Measurements from ENCODE around the gene KCP. TPM values are rescaled to one million over a fixed set of nuclear protein-coding genes. Genes with fewer than 3 reads are reported as not detected.

The KCP gene
- 0.15 to 0.25 TPM (median 0.17 TPM) in 4 of 5 replicates, not detected in the other for total RNA-seq (2022; extraction: Qiagen RNA extraction)

GRCh38 chr7:128910569-128910945 lies at the start of gene KCP:
TSS of gene KCP (minus strand) at chr7:128910709. CDS start at chr7:128910676, 33 bp downstream.

GRCh38 chr7:128937647-128938543 lies 27.4 kb upstream of the KCP start, which contains the start of gene IRF5:
TSS of gene IRF5 (plus strand) at chr7:128937927. CDS start at chr7:128942082, 4,155 bp downstream.

GRCh38 chr7:128862571-128863432 lies 47.7 kb downstream of the KCP start, which contains the start of gene ATP6V1F:
TSS of gene ATP6V1F (plus strand) at chr7:128862856. CDS start at chr7:128862905, 49 bp downstream.

GRCh38 chr7:128830231-128831177 lies 80.0 kb downstream of the KCP start, which contains the start of gene FLNC:
TSS of gene FLNC (plus strand) at chr7:128830406. CDS start at chr7:128830638, 232 bp downstream.

Other genes with a start within 250 kb of the KCP start
- 0.38 to 0.72 TPM (median 0.60 TPM) in 5 replicates for gene GARIN1A, start 238.4 kb downstream of the KCP start, total RNA-seq (2022; extraction: Qiagen RNA extraction)
- gene CALU, start 171.3 kb downstream of the KCP start, total RNA-seq (2022; extraction: Qiagen RNA extraction) = 125 to 212 TPM (median 150 TPM) in 5 replicates
- not detected in 5 replicates for gene OPN1SW, start 134.9 kb downstream of the KCP start, total RNA-seq (2022; extraction: Qiagen RNA extraction)
- gene CCDC136, start 118.7 kb downstream of the KCP start, total RNA-seq (2022; extraction: Qiagen RNA extraction) = 1.5 to 2.5 TPM (median 2.2 TPM) in 5 replicates
- 3.1 to 5.3 TPM (median 4.0 TPM) in 5 replicates for gene FLNC, start 80.3 kb downstream of the KCP start, total RNA-seq (2022; extraction: Qiagen RNA extraction)
- gene ATP6V1F, start 47.9 kb downstream of the KCP start, total RNA-seq (2022; extraction: Qiagen RNA extraction) = 228 to 266 TPM (median 243 TPM) in 5 replicates
- gene IRF5, start 27.2 kb upstream of the KCP start, total RNA-seq (2022; extraction: Qiagen RNA extraction) = 12.2 to 17.8 TPM (median 15.2 TPM) in 5 replicates
- 39.8 to 52.5 TPM (median 41.2 TPM) in 5 replicates for gene TNPO3, start 144.4 kb upstream of the KCP start, total RNA-seq (2022; extraction: Qiagen RNA extraction)
- 5.5 to 6.4 TPM (median 5.7 TPM) in 5 replicates for gene TSPAN33, start 234.0 kb upstream of the KCP start, total RNA-seq (2022; extraction: Qiagen RNA extraction)